ENCODE data around the gene CYP19A1. TPM values are rescaled to one million over a fixed set of nuclear protein-coding genes. Genes with fewer than 3 reads are reported as not detected.

Gene CYP19A1
- total RNA-seq, 4 donors from 2014 or later = 1.8 to 2.9 (median 2.5) TPM; not detected in 1

DNA sequence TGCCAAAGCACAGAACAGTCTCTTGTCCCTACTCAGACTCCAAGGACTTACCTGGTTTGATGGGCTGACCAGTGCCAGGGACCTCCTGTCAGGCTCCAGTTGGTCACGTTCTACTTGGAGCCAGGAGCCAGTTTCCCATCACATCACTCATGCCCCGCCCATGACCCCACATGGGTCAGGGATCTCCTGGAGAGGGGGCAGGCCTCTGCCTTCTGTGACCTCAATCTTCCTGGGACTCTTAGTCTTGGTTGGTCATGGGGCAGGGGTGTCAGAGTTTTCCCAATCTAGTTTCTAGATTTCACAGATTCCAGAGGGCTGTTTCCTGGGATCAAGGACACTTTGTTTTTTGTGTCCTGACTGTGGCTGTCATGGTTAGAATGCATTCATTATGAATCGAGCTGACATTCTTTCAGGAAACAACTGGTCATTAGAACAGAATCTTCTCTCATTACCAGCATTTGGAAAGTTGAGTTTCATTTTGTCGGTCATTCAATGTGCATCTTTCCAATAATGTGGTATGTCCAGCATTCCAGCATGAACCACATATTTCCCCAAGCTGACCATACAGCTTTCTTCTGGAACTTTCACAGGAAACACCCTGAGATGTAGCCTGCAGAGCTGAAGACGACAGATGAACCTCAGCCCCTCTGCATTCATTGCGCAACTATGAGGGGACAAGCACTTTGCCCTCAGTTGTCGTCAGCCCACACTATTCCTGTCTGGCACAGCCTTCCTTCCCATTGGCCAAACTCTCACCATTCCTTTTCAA is 19.8 kb downstream of the CYP19A1 start:
- no peaks in the 10 kb centered on the region for H3K36me3 ChIP-seq
- WGBS, 2 donors (ENCODE audit: low coverage in 1 of 2) = 55 to 71% methylated on average over 4 to 5 of the region's 7 CpGs
- no peak for ATAC-seq
- no peak overlapping the region for H3K4me3 ChIP-seq
- peak overlapping the region in 2 of 4 donors; percentile 13 to 28 for H3K27ac ChIP-seq
- no peaks in the 10 kb centered on the region for H3K9me3 ChIP-seq
- H3K27me3 ChIP-seq = no peaks in the 10 kb centered on the region
- TF ChIP-seq, protein P1, sequence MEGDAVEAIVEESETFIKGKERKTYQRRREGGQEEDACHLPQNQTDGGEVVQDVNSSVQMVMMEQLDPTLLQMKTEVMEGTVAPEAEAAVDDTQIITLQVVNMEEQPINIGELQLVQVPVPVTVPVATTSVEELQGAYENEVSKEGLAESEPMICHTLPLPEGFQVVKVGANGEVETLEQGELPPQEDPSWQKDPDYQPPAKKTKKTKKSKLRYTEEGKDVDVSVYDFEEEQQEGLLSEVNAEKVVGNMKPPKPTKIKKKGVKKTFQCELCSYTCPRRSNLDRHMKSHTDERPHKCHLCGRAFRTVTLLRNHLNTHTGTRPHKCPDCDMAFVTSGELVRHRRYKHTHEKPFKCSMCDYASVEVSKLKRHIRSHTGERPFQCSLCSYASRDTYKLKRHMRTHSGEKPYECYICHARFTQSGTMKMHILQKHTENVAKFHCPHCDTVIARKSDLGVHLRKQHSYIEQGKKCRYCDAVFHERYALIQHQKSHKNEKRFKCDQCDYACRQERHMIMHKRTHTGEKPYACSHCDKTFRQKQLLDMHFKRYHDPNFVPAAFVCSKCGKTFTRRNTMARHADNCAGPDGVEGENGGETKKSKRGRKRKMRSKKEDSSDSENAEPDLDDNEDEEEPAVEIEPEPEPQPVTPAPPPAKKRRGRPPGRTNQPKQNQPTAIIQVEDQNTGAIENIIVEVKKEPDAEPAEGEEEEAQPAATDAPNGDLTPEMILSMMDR (IDR thresholded peaks at IDR 0.05) = no peak
- TF ChIP-seq EP300 (IDR thresholded peaks at IDR 0.05) (no peak), POLR2AphosphoS5 (IDR thresholded peaks at IDR 0.05) (no peak), POLR2A (IDR thresholded peaks at IDR 0.05) (no peak)
- no peaks in the 10 kb centered on the region for H3K4me1 ChIP-seq

DNA sequence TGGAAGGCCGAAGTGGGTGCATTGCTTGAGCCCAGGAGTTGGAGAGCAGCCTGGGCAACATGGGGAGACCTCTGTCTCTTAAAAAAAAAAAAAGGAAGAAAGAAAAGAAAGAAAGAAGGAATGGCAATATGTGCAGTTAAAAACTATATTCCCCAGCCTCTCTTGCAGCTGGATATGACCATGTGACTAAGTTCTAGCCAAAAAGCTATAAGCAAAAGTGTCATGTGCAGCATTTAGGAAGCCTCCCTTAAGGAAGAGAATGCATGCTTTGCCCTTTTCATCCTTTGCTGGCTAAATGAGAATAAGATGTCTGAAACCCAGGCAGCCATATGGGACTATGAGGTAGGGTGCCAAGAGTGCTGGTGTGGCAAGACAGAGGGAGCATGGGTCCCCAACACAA is 21.8 kb downstream of the CYP19A1 start:
- TF ChIP-seq EP300 (IDR thresholded peaks at IDR 0.05) (no peak), POLR2AphosphoS5 (IDR thresholded peaks at IDR 0.05) (no peak), POLR2A (IDR thresholded peaks at IDR 0.05) (no peak)
- TF ChIP-seq, protein P1 (IDR thresholded peaks at IDR 0.05) = no peak
- no peak overlapping the region for H3K27ac ChIP-seq
- no peaks in the 10 kb centered on the region for H3K9me3 ChIP-seq
- H3K36me3 ChIP-seq = no peaks in the 10 kb centered on the region
- 100% methylated on average over 1 of the region's 1 CpG; no CpG with 5 or more reads in 1 of the 2 donors for WGBS, 2 donors (ENCODE audit: low coverage in 1 of 2)
- H3K4me3 ChIP-seq = no peak overlapping the region
- ATAC-seq = no peak
- peaks cover 0 to 2% (median 0%) of the 10 kb centered on the region in 3 donors for H3K4me1 ChIP-seq
- H3K27me3 ChIP-seq = no peaks in the 10 kb centered on the region

DNA sequence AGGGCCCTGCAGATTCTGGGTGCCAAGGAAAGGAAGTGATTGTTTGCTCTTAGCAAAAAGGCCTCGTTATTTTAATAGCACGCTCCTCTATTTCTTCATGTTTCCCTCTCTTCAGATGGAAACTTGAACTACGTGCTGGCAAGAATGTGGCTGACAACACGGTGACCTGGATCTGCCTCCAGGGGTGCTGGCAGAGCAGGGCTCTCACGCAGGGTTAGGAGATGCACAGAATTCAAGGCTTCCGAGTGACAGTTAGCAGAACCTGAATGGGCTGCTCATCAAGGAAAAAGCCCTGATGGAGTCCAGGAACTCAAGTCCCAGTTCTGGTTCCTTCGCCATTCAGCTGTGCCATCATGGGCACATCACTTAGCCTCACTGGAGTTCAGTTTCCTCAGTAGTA is 22.7 kb downstream of the CYP19A1 start:
- TF ChIP-seq POLR2A (IDR thresholded peaks at IDR 0.05) (no peak), POLR2AphosphoS5 (IDR thresholded peaks at IDR 0.05) (no peak), EP300 (IDR thresholded peaks at IDR 0.05) (no peak)

DNA sequence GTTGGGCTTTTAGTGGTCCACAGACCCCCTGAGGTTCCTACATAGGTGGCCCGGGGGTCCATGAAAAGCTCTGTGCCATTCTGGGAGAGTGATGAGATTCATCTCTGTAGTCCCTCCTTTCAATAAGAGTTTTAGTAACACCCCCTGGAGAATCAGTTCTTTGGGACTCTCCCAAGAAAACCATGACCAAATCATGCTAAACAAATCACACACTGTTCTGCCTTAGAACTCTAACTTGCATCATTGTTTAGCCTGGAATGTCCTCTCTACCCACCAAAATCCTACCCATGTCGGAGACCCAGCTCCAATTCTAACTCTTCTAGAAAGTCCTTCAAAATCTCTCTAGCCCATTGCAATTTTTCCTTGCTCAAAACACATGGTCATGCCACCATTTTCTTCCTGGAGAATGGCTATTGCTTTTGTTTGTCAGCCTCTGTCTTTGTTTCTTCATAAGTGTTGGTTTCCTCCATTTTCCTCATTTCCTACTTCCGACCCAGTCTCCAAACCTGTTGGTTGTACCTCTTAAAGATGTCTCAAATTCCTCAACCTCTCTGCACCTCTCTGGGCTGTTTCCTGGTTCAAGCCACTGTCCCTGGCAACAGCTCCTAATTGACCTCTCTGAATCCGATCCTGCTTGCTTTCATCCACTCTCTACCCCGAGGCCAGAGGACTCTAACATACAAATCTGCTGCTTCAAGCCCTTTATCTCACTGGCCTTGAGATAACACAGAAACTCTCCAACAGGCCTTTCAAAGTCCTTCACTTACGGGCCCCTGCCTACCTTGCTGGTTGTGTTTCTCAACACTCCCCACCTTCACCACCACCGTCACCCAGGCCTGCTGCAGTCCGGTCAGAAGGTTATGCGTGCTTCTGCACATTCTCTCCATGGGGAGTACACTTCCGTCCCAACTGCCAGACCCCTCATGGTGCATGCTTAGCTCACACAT is 23.7 kb downstream of the CYP19A1 start:
- TF ChIP-seq POLR2AphosphoS5 (IDR thresholded peaks at IDR 0.05) (no peak), POLR2A (IDR thresholded peaks at IDR 0.05) (no peak)
- no peak for ATAC-seq
- 76 to 78% methylated on average over 6 to 8 of the region's 10 CpGs for WGBS, 2 donors (ENCODE audit: low coverage in 1 of 2)

More for the DNA sequence above, 22.7 kb downstream of the CYP19A1 start:
- no peaks in the 10 kb centered on the region for H3K36me3 ChIP-seq
- H3K4me3 ChIP-seq = no peak overlapping the region
- ATAC-seq = no peak
- WGBS, 2 donors (ENCODE audit: low coverage in 1 of 2) = 88 to 91% methylated on average over 5 to 6 of the region's 7 CpGs
- no peaks in the 10 kb centered on the region for H3K27me3 ChIP-seq
- H3K4me1 ChIP-seq = peaks cover 0 to 4% (median 0%) of the 10 kb centered on the region in 3 donors
- H3K9me3 ChIP-seq = no peaks in the 10 kb centered on the region
- H3K27ac ChIP-seq = no peak overlapping the region

DNA sequence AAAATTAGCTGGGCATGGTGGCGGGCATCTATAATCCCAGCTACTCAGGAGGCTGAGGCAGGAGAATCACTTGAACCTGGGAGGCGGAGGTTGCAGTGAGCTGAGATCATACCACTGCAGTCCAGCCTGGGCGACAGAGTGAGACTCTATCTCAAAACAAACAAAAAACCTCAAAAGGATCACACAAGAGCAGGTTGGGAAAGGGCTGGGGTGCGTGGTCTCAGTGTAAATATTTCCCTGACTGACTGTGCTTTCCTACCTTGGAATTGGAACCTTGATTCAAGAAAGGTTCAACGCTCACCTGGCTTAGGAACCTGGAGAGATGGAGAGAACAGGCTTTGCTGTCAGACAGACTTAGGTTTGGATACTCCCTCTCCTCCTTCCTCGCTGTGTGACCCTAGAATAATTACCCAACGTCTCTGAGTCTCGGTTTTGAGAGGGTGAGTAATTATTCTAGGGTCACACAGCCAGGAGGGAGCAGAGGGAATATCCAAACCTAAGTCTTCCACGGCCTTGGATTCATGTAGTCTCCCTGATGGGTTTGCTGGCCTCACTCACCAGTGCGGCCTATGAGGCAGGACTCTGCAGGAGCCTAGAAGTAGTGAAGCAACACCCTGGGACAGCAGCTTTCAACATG is 24.6 kb downstream of the CYP19A1 start:
- no peak for ATAC-seq
- TF ChIP-seq POLR2A (IDR thresholded peaks at IDR 0.05) = no peak
- TF ChIP-seq, protein P1 (IDR thresholded peaks at IDR 0.05) = no peak
- TF ChIP-seq EP300 (IDR thresholded peaks at IDR 0.05) = no peak
- TF ChIP-seq POLR2AphosphoS5 (IDR thresholded peaks at IDR 0.05) = no peak
- 89 to 100% methylated on average over 1 to 3 of the region's 10 CpGs for WGBS, 2 donors (ENCODE audit: low coverage in 1 of 2)
- no peaks in the 10 kb centered on the region for H3K27me3 ChIP-seq
- peaks cover 0 to 4% (median 0%) of the 10 kb centered on the region in 3 donors for H3K4me1 ChIP-seq
- H3K36me3 ChIP-seq = no peaks in the 10 kb centered on the region
- H3K9me3 ChIP-seq = no peaks in the 10 kb centered on the region
- no peak overlapping the region for H3K27ac ChIP-seq
- H3K4me3 ChIP-seq = no peak overlapping the region

More for the DNA sequence above, 23.7 kb downstream of the CYP19A1 start:
- Histone ChIP-seq H3K4me3 (no peak overlapping the region), H3K36me3 (no peaks in the 10 kb centered on the region), H3K4me1 (peaks cover 0 to 4% (median 0%) of the 10 kb centered on the region in 3 donors), H3K27me3 (no peaks in the 10 kb centered on the region), H3K27ac (no peak overlapping the region), H3K9me3 (no peaks in the 10 kb centered on the region)
